Measurements from ENCODE around the gene SNAPC3.

SNAPC3 gene

DNA sequence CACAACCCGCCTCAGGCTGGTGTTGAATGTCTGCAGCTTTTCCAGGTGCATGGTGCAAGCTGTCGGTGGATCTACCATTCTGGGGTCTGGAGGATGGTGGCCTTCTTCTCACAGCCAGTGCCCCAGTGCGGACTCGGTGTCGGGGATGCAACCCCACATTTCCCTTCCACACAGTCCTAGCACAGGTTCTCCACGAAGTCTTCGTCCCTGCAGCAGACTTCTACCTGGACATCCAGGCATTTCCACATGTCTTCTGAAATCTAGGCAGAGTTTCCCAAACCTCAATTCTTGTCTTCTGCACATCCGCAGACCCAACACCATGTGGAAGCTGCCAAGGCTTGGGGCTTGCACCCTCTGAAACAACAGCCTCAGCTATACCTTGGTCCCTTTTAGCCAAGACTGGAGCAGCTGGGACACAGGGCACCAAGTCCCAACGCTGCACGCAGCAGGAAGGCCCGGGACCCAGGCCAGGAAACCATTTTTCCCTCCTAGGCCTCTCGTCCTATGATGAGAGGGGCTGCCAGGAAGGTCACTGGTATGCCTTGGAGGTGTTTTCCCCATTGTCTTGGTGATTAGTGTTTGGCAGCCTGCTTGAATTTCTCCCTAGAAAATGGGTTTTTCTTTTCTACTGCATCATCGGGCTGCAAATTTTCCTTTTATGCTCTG, 69.9 kb downstream of the SNAPC3 start:
- no peak for DNase-seq

DNA sequence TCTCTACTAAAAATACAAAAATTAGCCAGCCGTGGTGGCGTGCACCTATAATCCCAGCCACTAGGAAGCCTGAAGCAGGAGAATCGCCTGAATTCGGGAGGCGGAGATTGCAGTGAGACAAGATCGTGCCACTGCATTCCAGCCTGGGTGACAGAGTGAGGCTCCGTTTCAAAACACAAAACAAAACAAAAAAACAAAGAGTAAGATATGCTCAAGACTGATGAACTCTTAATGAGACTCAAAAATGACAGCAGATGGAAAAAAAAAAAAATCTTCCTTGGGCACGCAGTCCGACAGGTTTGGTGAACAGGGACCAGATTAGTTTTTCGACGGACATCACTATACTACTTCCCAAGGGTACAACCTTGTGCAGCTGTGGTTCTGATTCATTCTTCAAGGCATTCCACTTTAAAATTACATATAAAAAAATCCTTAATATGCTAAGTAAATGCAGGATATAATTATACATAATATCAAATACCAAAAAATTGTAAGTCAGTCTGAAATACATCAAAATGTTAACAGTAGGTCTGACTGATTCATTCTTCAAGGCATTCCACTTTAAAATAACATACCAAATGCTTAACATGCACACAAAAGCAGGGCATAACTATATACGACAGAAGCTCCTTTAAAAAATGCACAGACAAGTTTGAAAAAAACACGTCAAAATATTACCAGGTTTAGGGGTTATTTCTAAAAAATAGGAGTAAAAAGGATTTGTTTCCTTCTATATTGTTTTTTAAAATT, 75.7 kb downstream of the SNAPC3 start:
- no peak for DNase-seq

DNA sequence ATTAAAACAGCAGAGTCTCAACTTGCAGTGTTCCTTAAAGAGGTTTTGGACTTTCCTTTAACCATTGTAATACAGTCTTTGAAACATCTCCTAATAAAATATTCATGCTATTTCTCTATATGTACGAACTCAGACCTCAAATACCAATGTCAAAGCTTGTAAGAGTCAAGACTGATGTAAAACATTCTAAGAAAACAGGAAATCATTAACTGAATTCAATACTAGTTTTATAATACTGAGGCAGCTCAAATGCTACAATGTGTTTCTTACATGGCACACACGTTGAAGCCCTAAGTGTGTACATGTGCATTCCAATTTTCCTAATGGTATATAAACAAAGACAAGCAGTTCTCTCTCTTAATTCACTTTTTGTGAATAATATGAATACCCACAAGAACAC, 76.5 kb downstream of the SNAPC3 start:
- DNase-seq, result no peak

DNA sequence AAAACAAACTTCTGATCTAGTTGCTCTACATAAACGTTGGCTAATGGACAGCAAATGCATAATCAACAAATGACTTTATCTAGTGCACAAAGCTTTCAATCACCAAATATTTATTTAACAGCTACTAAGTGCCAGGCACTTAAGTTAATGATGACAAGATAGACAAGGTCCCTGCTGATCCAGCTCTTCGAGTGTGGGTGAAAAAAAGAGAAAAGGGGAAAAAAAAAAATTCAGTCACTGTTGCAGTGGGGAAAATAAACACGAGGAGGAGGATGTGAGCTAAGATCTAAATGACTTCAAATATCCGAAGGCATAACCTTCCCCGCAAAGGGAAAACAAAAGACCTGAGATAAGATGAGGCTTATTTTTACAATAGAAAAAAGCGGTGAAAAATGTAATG, 78.5 kb downstream of the SNAPC3 start:
- DNase-seq, result no peak

GRCh38 chr9:15501803-15502202, 79.1 kb downstream of the SNAPC3 start:
- DNase-seq, result no peak

DNA sequence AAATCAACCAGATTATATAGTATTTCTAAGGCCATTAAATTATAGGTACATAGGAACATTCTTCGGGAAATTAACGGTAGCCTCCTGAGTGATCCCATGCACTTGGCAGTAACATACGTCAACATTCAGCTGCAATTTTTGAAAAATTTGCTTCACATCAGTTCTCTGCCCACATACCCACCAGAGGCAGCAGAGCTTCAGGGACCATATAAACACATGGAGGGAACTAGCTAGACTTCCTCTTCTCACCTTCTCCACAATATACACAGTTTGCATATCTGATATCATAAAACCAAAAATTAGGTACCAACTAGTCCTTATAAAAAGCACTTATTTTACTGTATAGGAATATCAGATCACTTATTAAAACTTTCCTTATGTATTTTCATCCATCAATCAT, 83.2 kb downstream of the SNAPC3 start:
- DNase-seq, result no peak

- DNase-seq, result peak; percentile 65 to 68
Measured at GRCh38 chr9:15509931-15510788, 87.5 kb downstream of the SNAPC3 start.

- peak; percentile 85 to 88 for DNase-seq
Measured at GRCh38 chr9:15510789-15511575, 88.3 kb downstream of the SNAPC3 start, which contains the start of gene PSIP1. PSIP1 (minus strand) TSS chr9:15510970; CDS start chr9:15510188, 782 bp downstream.

All from activated CD4-positive, alpha-beta T cell treated with anti-CD3 and anti-CD28 coated beads, Interleukin-2, amount 50 U/mL, for 48 hours (primary cell).